Head of caudate nucleus (tissue), 42 donors: ENCODE data around the gene NTRK1.
A peak's percentile ranks its signal among the peaks of the same experiment; 100 is the strongest.

Experiments
- DNase-seq, 42 donors: peaks; one replicate each; pipeline versions ENCODE4 v3.0.0 to v3.0.0-alpha.2; 2020 to 2021; ENCODE audit warnings: mixed read lengths in 7 of 42
- intact Hi-C: fragments of 100-400 bp; cut with DNase I; formaldehyde crosslinking; loops from one replicate; pipeline ENCODE4 v1.15.0; 2022

Gene NTRK1

DNA sequence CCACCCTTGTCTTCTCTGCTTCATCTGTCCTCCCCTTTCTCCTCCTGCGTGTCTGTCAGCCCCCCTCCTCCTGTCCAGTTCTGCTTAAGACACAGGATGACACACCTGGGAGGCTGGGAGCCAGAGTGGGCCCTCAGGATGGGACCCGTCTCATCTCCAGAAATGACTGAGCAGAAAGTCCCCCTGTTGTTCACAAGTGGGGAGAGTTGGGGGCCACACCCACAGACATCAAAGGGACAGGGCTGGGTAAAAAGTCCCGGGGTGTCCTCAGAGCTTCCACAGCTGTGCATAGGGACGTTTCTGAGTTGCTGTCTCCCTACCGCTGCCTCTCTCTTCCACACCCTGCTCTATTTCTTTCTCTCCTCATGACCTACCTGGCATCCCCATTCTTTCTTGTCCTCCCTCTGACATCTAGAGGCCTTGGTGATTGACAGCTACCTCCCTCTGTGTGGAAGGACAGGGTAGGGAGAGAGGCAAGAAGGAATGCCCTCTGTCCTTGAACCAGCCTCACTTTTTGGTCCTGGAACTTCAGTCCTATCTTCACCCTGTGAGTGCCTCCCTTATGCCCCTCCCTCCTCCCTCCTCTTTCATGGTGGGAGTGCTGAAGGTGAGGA is 24.5 kb upstream of the NTRK1 start:
- intact Hi-C loops, result no loop called here
- DNase-seq, result no peak

GRCh38 chr1:156836892-156837291 is 23.8 kb upstream of the NTRK1 start:
- intact Hi-C loops, result no loop called here
- DNase-seq, result no peak

- peak in 18 of 42 donors; percentile 13 to 74 (median 34) for DNase-seq
- intact Hi-C loops, result no loop called here
These were observed 21.7 kb upstream of the NTRK1 start for GRCh38 chr1:156838972-156839371.

- DNase-seq, result no peak
- intact Hi-C loops, result no loop called here
These were observed 21.1 kb upstream of the NTRK1 start for GRCh38 chr1:156839426-156840109.

- intact Hi-C loops, result no loop called here
- DNase-seq, result no peak
These were observed 20.3 kb upstream of the NTRK1 start for GRCh38 chr1:156840186-156840897.

GRCh38 chr1:156840898-156841279 is 19.8 kb upstream of the NTRK1 start:
- intact Hi-C loops, result no loop called here

DNA sequence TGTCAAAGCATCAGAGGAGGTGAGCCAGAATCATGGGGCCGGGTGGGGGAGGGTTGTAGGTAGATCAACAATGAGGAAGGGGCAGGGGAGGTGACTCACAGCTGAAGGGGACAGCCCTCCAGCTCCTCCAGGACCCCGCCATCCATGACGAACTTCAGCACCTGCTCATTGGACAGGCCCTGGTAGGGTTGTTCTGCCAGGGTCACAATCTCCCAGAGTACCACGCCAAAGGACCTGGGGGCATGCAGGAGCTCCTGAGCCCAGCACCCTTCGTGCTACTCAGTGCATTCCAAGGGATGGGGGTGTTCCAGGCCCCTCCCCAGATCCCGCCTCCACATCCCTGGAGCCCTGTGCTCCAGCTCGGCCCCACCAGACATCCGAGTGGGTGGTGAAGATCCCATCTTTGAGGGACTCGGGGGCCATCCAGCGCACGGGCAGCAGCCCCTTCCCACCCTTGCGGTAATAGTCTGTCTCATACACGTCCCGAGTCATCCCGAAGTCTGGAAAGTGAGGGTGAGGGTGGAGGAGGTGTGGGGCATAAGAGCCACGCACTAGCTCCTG is 19.3 kb upstream of the NTRK1 start:
- no peak for DNase-seq
- intact Hi-C loops, result no loop called here

More at GRCh38 chr1:156840898-156841279, 19.8 kb upstream of the NTRK1 start:
- DNase-seq, result no peak

- no peak for DNase-seq
- intact Hi-C loops, result no loop called here
These were observed 17.9 kb upstream of the NTRK1 start for GRCh38 chr1:156842618-156843300.

GRCh38 chr1:156844102-156844501 is 16.6 kb upstream of the NTRK1 start:
- intact Hi-C loops, result no loop called here
- DNase-seq, result no peak

DNA sequence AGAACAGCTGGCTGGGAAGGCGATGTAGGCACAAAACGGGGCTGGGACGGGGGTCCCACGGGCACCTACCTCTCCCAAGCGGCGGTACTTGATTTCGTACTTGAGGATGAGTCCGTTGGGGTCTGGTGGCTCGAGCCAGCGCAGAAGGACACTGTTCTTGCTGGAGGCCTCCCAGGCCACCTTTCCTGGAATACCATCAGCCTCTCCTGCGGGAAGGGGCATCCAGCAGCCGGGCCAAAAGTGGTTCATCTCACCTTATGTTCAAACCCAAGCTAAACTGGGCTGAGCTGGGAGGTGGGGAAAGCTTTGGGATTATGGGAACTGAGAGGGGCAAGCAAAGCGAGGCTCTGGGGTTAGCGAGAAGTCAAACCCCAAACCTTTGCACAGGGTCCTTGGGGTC is 16.0 kb upstream of the NTRK1 start:
- DNase-seq, result no peak
- intact Hi-C loops, result no loop called here

GRCh38 chr1:156845055-156845952 is 15.4 kb upstream of the NTRK1 start:
- intact Hi-C loops, result no loop called here
- DNase-seq, result peak in 1 of 42 donors; percentile 15

DNA sequence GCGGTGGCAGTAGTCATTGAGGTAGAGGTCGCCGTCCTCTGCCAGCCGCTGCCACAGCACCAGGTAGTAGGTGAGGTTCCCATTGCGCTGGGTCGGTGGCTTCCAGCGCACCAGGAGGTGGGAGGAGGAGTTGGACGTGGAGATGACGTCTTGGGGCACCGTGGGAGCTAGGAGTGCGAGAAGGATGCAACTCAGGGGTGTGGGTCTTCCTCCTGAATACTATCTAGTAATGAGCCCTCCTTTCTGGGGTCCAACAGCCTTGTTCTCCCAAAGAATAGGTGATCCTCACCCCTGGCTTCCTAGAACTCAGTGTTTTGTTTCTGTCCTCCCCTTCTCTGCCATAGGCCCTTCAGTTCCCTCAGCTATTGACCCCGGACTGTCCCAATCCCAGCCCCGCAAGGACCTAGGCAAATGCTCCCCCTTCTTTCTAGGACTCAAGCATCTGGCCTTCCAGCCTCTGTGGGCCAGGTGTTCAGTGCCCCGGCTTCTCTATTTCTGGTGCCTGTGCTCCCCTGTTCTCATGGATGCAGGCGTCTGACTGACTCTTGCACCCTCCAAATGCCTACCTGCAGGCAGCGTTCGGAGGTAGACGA is 14.6 kb upstream of the NTRK1 start:
- no peak for DNase-seq
- intact Hi-C loops, result no loop called here

DNA sequence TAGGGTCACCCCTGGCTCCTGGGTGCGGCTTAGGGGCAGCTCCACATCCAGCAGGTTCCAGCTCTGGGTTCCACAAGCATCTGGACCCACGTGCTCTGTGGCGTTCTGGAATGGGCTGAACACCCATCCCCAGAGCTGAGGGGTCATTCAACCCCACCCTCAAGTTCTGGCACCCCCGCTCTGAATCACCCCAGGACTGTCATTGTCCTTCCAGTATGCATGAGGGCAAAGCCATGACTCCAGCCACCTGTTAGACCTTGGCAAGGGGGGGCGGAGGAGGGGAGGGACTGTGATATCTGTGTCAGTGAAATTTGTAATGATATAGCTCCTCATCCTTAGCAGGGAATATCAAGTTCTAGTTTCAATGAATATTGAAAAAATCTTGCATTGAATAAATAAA is 14.0 kb upstream of the NTRK1 start:
- no peak for DNase-seq
- intact Hi-C loops, result no loop called here

- intact Hi-C loops, result no loop called here
- no peak for DNase-seq
These were observed 12.8 kb upstream of the NTRK1 start for GRCh38 chr1:156847591-156848460.

- intact Hi-C loops, result no loop called here
These were observed 12.1 kb upstream of the NTRK1 start for GRCh38 chr1:156848461-156849150.

GRCh38 chr1:156849151-156849496 is 11.5 kb upstream of the NTRK1 start:
- intact Hi-C loops, result no loop called here
- no peak for DNase-seq

More at GRCh38 chr1:156848461-156849150, 12.1 kb upstream of the NTRK1 start:
- no peak for DNase-seq
